Inferior parietal cortex (tissue), 1 donor: ENCODE data around the gene CABP1.
"Not testable (repeated sequence)": the region's sequence is repeated elsewhere in the genome, so short reads cannot be mapped to it uniquely, and the experiment has no call there.

ENCODE experiments used
- DNase-seq: peaks from one replicate; pipeline ENCODE4 v3.0.0-alpha.2; 2016; ENCODE audit errors: extremely low spot score

Gene CABP1

GRCh38 chr12:120639771-120640721 is at the start of gene CABP1:
Gene CABP1 (plus strand): TSS chr12:120640626. CDS start chr12:120640686, 60 bp downstream.
- no peak for DNase-seq

- no peak for DNase-seq
Measured at GRCh38 chr12:120590741-120591407, 49.6 kb upstream of the CABP1 start.

GRCh38 chr12:120592121-120593049 is 48.0 kb upstream of the CABP1 start:
- peak; percentile 55 for DNase-seq

- DNase-seq: no peak
Measured at GRCh38 chr12:120596901-120597300, 43.5 kb upstream of the CABP1 start.

- DNase-seq: no peak
Measured at GRCh38 chr12:120597861-120598260, 42.6 kb upstream of the CABP1 start.

- DNase-seq: no peak
Measured at GRCh38 chr12:120598674-120599463, 41.6 kb upstream of the CABP1 start.

- DNase-seq: no peak
Measured at GRCh38 chr12:120599672-120600552, 40.5 kb upstream of the CABP1 start.

- not testable (repeated sequence) for DNase-seq
Measured at GRCh38 chr12:120602416-120602815, 38.0 kb upstream of the CABP1 start.

- no peak for DNase-seq
Measured at GRCh38 chr12:120610560-120610959, 29.9 kb upstream of the CABP1 start.

GRCh38 chr12:120611534-120611933 is 28.9 kb upstream of the CABP1 start:
- DNase-seq: not testable (repeated sequence)

- DNase-seq: no peak
Measured at GRCh38 chr12:120614848-120615247, 25.6 kb upstream of the CABP1 start.

GRCh38 chr12:120617193-120617592 is 23.2 kb upstream of the CABP1 start:
- DNase-seq: not testable (repeated sequence)

GRCh38 chr12:120617767-120618166 is 22.7 kb upstream of the CABP1 start:
- DNase-seq: not testable (repeated sequence)

GRCh38 chr12:120618954-120619615 is 21.3 kb upstream of the CABP1 start:
- no peak for DNase-seq

GRCh38 chr12:120620624-120621023 is 19.8 kb upstream of the CABP1 start:
- no peak for DNase-seq

- DNase-seq: no peak
Measured at GRCh38 chr12:120625557-120626419, 14.6 kb upstream of the CABP1 start.

- no peak for DNase-seq
Measured at GRCh38 chr12:120628919-120629318, 11.5 kb upstream of the CABP1 start.
